GM13977 (cell line): ENCODE data around the gene EMC10.
"Not testable (repeated sequence)": the region's sequence is repeated elsewhere in the genome, so short reads cannot be mapped to it uniquely, and the experiment has no call there.

Experiments used
- DNase-seq: peaks from one replicate; pipeline ENCODE4 v3.0.0; 2012; ENCODE audit warnings: low spot score
- in situ Hi-C: fragments of 300-500 bp; cut with MboI; formaldehyde crosslinking; loops from one replicate; pipeline ENCODE4 v1.12.0; 2022; ENCODE audit warnings: low sequenced_read_pairs, low pct_unique_long_range_greater_than_20kb, mixed read lengths, inconsistent platforms; ENCODE audit not compliant: unreplicated experiment
- TF ChIP-seq, protein P1 (sequence below): IDR thresholded peaks from 2 replicates; pipeline ENCODE4 v1.5.1; 2012; ENCODE audit warnings: mild to moderate bottlenecking, control low read depth; ENCODE audit not compliant: insufficient read depth; ENCODE audit errors: extremely low read depth, missing control alignments

The EMC10 gene

DNA sequence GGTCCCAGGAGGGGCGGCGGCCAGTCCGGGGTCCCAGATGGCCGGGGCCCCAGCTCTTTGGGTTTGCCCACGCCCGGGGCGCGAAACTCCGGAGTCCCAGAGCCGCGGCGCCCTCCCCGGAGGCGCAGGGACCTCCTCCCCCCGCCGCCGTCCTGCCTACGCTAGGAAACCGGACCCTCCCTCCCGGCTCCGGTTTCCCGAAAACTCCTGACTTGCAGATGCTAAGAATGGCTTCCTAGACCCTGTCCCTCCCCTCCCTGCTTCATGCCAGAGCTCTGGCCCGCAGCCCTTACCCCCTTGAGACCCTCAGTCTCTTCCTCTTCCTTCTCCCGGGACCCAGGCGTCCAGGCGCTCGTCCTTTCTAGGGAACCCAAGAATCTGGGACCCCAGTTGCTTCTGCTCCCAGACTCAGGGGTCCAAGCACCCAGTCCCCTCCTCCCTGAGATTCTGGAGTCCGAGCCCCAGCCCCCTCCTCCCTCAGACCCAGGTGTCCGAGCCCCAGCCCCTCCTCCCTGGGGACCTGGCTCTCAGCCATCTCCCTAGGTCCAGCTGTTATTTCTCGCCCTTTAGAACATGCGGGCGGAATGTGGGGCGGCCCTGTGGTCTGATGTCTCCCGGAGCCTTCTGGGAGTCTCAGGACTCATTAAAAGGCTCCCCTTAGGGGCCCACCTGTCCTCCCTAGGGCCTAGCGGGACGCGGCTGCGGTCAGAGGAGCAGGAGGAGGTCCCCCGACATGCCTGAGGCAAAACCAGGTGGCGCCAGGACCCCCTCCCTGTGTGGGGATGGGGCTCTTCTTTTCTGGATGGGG is 43.9 kb upstream of the EMC10 start, which contains the start of gene MYBPC2:
MYBPC2 (plus strand) TSS at position 672 of the 808 bp plus-strand sequence; CDS start at position 734, 62 bp downstream.
- DNase-seq: no peak
- in situ Hi-C loops: no loop called here
- TF ChIP-seq, protein P1, sequence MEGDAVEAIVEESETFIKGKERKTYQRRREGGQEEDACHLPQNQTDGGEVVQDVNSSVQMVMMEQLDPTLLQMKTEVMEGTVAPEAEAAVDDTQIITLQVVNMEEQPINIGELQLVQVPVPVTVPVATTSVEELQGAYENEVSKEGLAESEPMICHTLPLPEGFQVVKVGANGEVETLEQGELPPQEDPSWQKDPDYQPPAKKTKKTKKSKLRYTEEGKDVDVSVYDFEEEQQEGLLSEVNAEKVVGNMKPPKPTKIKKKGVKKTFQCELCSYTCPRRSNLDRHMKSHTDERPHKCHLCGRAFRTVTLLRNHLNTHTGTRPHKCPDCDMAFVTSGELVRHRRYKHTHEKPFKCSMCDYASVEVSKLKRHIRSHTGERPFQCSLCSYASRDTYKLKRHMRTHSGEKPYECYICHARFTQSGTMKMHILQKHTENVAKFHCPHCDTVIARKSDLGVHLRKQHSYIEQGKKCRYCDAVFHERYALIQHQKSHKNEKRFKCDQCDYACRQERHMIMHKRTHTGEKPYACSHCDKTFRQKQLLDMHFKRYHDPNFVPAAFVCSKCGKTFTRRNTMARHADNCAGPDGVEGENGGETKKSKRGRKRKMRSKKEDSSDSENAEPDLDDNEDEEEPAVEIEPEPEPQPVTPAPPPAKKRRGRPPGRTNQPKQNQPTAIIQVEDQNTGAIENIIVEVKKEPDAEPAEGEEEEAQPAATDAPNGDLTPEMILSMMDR: no peak

DNA sequence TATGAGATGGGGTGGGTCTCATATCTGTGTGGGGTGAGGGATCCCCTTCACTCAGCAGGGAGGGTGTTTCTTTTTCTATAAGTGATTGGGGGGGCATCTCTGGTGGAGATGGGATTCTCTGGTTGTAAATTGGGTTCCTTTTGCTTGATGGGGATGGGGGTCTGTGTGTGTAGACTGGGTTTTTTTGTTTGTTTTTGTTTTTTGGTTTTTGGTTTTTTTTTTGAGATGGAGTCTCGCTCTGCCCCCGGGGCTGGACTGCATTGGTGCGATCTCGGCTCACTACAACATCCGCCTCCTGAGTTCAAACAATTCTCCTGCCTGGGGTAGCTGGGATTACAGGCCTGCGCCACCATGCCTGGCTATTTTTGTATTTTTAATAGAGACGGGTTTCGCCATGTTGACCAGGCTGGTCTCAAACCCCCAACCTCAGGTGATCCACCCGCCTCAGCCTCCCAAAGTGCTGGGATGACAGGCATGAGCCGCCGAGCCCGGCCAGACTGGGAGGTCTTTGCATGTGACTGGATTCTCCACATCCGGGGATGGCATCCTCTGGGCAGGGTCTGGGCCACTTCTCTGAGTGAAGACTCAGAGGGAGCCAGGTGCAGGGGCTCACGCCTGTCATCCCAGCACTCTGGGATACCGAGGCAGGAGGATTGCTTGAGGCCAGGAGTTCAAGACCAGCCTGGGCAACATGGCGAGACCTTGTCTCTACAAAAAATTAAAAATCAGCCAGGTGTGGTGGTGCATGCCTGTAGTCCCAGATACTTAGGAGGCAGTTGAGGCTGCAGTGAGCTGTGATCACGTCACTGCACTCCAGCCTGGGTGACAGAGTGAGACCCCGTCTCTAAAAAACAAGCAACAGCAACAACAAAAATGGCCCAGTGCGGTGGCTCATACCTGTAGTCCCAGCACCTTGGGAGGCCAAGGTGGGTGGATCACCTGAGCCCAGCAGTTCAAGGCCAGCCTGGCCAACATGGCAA is 42.8 kb upstream of the EMC10 start:
- in situ Hi-C loops: no loop called here
- TF ChIP-seq, protein P1: no peak
- DNase-seq: no peak

DNA sequence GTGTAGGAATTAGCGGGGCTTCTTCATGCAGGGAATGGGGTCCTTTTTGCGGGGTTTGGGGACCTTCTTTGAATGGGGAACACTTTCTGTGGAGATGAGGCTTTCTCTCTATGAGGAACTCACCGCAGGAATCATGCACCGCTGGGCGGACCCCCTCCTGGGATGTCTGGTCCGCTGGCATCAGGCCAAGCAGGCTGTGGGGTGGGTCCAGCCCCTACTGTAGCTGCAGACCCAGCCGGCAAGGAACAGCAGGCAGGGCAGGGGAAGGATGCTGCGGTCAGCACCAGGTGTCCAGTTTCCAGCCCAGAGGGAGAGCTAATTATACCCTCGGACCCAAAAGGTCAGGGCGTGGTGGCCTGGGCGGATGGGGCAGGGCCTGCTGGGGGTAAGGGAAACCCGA is 41.8 kb upstream of the EMC10 start:
- no peak for DNase-seq
- TF ChIP-seq, protein P1: no peak
- in situ Hi-C loops: no loop called here

DNA sequence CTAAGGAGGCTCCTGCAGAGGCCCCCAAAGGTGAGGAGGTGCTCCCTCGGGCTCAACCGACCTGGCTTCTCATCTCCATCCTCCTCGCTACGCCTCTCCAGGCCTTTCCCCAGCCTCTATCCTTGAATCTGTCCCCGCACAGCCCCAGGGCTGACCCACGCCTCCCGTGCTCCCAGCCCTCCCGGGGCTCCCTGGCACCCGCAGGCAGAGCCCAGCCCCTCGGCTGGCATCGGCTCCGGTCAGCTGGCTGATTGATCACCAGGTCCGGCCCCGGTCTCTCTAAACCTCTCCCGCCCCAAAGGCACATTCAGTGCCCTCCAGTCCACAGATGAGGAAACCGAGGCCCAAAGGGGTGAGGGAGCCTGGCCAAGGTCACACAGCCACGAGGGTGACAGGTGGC is 41.1 kb upstream of the EMC10 start:
- in situ Hi-C loops: no loop called here
- DNase-seq: no peak
- TF ChIP-seq, protein P1: no peak

DNA sequence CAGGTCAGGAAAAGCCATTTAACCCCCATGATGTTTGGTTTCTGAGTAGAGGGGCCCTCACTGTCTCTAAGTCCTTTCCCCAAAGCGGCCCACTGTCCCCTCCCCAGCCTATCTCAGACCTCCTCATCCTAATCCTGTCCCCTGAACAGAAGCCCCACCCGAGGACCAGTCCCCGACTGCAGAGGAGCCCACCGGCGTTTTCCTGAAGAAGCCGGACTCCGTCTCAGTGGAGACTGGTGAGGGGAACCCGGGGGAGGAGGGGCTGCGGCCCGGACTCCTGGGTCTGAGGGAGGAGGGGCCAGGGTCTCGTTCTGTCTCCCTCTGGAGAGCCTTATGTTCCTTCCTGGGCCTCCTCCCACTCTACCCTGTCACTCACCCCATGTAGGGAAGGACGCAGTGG is 40.7 kb upstream of the EMC10 start:
- TF ChIP-seq, protein P1: no peak
- DNase-seq: no peak
- in situ Hi-C loops: no loop called here

DNA sequence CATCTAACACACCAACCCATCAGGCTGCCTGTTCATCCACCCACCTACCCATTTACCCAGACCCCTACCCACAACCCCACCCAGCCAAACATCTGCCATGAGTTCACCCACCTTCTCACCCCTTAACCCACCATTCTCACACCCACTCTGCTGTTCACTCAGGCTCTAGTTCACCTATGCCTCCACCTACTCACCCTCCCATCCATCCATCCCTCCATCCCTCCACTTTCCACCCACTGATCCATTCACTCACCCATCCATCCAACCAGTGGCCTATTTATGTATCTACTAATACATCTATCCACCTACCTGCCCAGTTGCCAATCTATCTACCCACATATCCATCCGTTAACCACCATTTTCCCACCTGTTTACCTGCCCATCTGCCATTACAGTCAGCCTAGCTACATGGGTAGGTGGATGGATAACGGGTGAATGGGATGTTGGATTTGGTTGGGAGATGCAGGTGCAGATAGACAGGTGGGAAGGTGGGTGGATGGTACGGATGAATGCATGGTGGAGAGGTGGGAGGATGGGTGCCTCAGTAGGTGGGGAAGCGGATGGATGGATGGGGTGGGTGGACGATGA is 38.4 kb upstream of the EMC10 start:
- TF ChIP-seq, protein P1: no peak
- DNase-seq: no peak
- in situ Hi-C loops: no loop called here

DNA sequence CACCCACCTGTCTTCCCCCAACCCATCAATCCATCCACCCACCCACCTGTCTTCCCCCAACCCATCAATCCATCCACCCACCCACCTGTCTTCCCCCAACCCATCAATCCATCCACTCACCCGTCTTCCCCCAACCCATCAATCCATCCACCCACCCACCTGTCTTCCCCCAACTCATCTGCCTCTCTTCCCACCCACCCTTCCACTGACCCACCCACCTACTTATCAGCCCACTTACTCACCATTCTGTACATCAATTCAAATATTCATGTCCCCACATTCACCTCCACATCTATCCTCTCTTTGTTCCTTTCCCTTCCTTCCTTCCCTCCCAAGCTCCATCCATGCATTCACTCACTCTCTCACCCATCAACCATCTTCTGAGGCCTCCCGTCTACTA is 37.2 kb upstream of the EMC10 start:
- DNase-seq, in situ Hi-C loops: not testable (repeated sequence)
